Measurements from ENCODE around the gene SYT15B. TPM values are rescaled to one million over a fixed set of nuclear protein-coding genes. Genes with fewer than 3 reads are reported as not detected.
"Not testable (repeated sequence)": the region's sequence is repeated elsewhere in the genome, so short reads cannot be mapped to it uniquely, and the experiment has no call there.

Gene SYT15B
- 1 to 10 TPM in 3 of 4 donors, under 1 TPM in 1; 0.83 to 4.1 (median 2.2) TPM for polyA plus RNA-seq (ENCODE audit: insufficient read length in 4 of 4)

- DNase-seq (ENCODE audit: low read depth in 4 of 4, low spot score in 3 of 4) = not testable (repeated sequence)
Observed at GRCh38 chr10:47763554-47764175, at the start of gene SYT15B. TSS of gene SYT15B (minus strand) at chr10:47763592. CDS start at chr10:47762640, 952 bp downstream.

GRCh38 chr10:47779590-47779989, 16.2 kb upstream of the SYT15B start:
- not testable (repeated sequence) for DNase-seq (ENCODE audit: low read depth in 4 of 4, low spot score in 3 of 4)

GRCh38 chr10:47775361-47776231, 12.2 kb upstream of the SYT15B start:
- DNase-seq (ENCODE audit: low read depth in 4 of 4, low spot score in 3 of 4) = peak in 1 of 4 donors; percentile 16

- not testable (repeated sequence) for DNase-seq (ENCODE audit: low read depth in 4 of 4, low spot score in 3 of 4)
Observed at GRCh38 chr10:47770745-47771144, 7.4 kb upstream of the SYT15B start.

DNA sequence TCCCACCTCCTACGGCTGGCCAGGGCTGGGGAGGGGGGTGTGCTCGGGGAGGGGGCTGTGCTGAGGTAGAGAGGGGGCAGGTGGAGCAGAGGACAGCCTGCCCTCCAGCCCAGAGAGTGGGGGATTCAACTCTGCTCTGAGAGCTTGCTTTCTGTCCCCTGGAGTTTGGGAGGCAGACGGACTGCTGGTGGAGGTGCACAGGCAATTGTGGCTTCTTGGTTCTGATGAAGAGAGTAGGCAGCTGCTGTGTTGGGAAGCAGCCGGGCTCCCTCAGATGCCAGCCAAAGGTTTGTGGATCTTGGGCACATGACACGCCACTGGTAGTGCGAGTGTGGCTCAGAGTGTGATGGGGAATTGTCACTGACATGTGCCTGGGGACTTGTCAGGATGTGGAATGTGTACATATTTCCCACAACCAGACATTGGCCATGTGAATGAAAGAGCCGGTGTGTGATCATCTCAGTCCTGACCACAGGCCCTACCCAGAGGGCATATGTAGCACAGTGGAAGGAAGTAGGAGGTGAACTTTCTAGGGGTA, 5.3 kb upstream of the SYT15B start:
- DNase-seq (ENCODE audit: low read depth in 4 of 4, low spot score in 3 of 4) = not testable (repeated sequence)

GRCh38 chr10:47768085-47768484, 4.7 kb upstream of the SYT15B start:
- DNase-seq (ENCODE audit: low read depth in 4 of 4, low spot score in 3 of 4) = not testable (repeated sequence)

GRCh38 chr10:47767236-47767635, 3.8 kb upstream of the SYT15B start:
- DNase-seq (ENCODE audit: low read depth in 4 of 4, low spot score in 3 of 4) = not testable (repeated sequence)

- DNase-seq (ENCODE audit: low read depth in 4 of 4, low spot score in 3 of 4) = not testable (repeated sequence)
Observed at GRCh38 chr10:47765232-47765631, 1.8 kb upstream of the SYT15B start.

DNA sequence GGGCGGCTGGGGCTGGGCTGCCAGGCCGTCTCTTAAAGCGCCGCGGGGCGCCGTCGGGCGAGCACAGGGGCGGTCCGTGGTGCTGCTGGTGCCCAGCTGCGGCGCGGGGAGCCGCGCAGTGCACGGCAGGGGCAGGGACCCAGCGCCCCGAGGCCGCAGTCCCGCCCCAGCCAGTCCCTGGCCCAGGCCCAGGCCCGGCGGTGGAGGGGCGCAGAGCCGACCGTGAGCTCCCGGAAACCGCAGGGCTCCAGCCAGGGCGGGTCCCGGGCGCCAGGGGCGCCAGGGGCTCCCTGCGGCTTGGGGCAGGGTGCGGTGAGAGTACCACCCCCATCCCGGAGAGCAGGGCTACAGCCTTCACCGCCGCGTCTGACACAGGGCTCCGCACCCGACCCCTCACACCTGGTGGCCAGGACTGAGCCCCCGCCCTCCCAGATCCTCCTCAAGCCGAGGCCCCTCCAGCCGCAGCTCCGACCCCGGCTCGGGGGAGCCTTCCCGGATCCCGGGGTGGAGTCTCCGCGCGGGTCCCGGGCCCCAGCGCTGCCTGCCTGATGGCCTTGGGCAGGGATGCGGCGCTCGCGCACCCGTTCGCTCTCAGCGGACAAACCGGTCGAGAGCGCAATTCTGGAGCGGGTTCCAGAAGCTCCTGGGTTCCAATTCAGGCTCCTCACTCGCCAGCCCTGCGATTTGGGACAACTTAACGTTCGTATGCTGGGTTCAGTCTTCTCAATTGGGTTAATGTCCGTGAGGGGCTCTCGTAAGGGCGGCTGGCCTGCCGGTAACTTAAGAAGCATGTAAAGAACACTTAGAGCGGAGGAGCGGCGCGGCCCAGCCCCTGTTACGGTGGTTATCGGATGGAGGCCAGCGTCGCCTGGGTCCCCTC, 478 bp downstream of the SYT15B start:
- DNase-seq (ENCODE audit: low read depth in 4 of 4, low spot score in 3 of 4) = not testable (repeated sequence)

DNA sequence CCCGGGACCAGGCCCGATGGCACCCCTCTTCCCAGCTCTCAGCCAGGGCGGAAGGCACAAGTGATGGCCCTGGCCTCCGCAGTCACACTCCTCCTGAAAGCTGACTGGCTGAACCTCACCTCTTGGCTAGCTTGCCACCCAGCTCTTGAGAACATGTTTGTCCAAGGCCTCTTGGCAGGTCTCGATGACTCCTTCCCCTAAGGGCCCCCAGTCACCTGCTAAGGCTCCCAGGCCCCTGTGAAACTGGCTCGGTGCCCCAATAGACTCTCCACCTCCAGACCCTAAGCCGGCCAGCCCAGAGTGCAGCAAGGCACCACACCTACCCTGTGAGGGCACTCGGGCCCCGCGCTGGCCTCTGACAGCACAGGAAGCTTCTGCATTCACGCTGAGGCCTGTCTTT, 4.5 kb downstream of the SYT15B start:
- not testable (repeated sequence) for DNase-seq (ENCODE audit: low read depth in 4 of 4, low spot score in 3 of 4)

DNA sequence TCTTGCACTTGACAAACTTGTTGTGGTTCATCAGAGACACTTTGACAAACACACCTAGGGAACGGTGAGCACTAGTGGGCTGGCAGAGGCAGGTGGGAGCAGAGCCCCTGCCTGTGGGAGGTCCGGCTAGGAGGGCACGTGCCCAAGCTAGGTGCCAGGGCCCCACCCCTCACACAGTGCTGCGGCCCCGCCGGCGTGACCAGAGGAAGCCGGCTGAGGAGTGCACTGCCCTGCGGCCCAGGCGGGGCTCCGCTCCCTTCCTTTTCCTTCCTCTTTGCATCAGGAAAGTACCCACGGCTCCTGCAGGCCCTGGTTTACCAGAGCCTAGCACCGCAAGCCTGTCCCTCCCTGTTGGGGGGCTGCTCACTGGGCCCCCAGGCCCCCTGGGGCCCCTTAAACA, 7.2 kb downstream of the SYT15B start:
- not testable (repeated sequence) for DNase-seq (ENCODE audit: low read depth in 4 of 4, low spot score in 3 of 4)

DNA sequence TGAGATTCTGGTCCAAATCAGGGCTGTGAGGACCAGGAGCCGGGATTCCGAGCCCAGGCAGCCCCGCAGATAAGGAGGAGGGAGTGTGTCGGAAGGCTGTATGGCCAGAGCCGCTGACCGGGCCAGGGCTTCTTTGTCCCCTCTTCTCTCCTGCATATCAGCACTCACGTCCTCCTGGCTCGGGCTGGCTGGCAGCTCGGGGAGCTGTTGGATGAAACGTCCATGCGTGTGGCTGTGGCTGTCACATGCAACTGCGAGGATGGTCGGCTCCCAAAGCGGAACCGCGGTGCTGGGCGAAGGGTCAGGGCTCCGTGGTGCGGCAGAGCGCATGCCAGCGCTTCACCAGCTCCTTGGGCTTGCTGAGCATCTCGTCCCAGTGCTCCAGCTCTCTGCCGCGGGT, 9.5 kb downstream of the SYT15B start:
- DNase-seq (ENCODE audit: low read depth in 4 of 4, low spot score in 3 of 4) = not testable (repeated sequence)

DNA sequence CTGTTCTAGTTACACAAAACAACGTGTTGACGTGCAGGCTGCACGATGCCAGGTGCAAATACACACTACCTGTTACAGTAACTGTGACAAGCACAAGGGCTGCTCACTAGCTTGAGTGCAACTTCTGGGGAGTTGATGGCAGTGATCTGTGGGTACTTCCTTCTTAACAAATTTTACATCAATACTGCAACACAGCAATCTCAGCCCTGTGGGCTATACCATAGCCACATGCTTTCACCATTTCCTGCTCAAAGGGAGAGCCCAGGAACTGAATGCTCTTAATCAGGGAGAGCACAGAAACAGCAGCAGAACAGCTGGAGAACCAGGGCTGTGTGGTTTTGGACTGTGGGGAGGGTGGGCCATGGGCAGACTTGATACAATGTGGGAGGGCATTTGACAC, 10.2 kb downstream of the SYT15B start:
- not testable (repeated sequence) for DNase-seq (ENCODE audit: low read depth in 4 of 4, low spot score in 3 of 4)

DNA sequence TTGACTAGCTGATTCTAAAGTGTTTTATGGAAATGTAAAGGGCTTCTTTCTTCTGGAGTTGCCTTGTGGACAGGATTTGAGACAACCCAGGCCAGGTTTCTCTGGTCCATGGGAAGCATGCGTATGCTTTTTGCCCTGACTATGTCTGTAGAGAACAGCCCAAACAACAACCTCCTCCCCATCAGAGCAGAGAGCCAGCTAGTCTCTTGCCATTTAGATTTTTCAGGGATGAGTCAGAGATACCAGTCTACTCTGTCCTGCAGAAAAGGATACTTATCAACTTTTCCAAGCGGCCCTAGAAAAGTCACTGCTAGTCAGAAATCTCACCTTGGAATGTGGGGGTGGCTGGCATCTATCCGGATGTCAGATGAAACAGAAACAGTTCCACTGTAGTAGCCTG, 11.6 kb downstream of the SYT15B start:
- not testable (repeated sequence) for DNase-seq (ENCODE audit: low read depth in 4 of 4, low spot score in 3 of 4)

DNA sequence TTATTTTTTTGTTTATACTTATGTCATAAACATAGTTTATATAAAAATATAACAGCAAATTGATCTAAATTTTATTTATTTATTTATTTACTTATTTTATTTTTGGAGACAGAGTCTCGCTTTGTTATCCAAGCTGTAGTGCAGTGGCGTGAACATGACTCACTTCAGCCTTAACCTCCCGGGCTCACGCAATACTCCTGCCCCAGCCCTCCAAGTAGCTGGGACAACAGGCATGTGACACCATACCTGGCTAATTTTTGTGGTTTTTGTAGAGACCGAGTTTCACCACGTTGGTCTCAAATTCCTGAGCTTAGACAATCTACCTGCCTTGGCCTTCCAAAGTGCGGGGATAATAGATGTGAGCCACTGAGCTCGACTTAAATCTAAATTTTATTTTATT, 13.0 kb downstream of the SYT15B start:
- not testable (repeated sequence) for DNase-seq (ENCODE audit: low read depth in 4 of 4, low spot score in 3 of 4)

GRCh38 chr10:47746780-47747376, 16.5 kb downstream of the SYT15B start:
- not testable (repeated sequence) for DNase-seq (ENCODE audit: low read depth in 4 of 4, low spot score in 3 of 4)

- DNase-seq (ENCODE audit: low read depth in 4 of 4, low spot score in 3 of 4) = not testable (repeated sequence)
Observed at GRCh38 chr10:47744881-47745280, 18.5 kb downstream of the SYT15B start.

DNA sequence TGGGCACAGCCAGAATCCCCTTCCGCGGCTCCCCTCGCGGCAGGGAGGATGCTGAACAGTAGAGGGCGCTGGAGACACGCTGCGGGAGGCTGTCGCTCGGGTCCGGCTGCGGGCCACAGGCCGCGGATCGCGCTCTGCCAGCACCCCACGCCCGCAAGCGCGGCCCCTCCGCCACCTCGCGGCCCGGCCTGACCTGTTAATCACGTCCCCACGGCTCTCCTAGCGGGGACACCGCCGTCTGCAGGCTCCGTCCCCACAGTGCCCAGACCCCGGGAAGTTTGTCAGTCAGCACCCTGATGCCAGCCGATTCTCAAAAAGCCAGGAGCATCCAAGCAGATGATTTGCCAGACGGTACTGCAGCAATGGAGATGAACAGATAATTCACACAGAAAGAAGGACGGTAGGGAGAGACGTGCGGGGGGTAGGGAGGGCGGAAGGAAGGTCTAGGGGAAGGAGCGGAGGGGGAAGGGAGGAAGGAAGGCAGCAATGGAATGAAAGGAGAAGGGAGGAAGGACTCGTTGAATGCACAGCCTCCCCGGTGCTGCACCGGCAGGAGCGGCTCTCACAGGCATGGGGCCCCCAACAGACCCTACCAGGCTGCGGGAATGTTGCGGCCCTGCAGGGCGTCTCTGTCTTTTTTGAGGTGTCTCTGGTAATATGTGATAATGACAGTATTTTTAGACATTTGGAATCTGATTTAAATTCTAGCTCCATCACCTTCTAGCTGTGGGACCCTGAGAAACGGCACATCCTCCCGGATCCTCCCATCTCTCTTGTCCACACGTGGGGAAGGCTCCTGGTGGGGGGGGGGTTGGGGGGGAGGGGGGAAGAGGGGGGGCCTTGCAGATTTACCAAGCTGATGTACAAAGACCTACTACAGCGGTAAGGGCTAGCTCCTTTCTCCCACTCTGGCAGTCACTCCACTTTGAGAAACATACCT, 19.5 kb downstream of the SYT15B start:
- not testable (repeated sequence) for DNase-seq (ENCODE audit: low read depth in 4 of 4, low spot score in 3 of 4)

DNA sequence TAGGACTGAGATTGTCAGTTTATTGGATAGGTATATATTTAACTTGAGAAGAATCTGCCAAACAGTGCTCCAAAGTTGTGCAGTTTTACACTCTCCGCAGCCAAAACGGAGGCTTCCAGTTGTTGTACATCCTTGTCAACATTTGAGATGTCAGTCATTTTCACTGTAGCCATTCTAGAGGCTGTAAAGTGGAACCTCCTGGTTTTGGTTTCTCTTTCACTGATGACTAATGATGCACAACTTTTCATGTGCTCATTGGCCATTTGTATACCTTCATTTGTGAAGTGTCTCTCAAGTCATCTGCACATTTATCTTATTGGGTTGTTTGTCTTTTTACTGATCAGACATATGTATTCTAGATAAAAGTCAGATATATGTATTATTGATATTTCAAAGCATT, 22.5 kb downstream of the SYT15B start:
- DNase-seq (ENCODE audit: low read depth in 4 of 4, low spot score in 3 of 4) = not testable (repeated sequence)
